ENCODE data around the gene PBRM1. TPM values are rescaled to one million over a fixed set of nuclear protein-coding genes. Genes with fewer than 3 reads are reported as not detected.

Gene PBRM1
- total and polyA plus RNA-seq, 2 experiments from 2014 or later: 57.5 to 72.5 TPM

DNA sequence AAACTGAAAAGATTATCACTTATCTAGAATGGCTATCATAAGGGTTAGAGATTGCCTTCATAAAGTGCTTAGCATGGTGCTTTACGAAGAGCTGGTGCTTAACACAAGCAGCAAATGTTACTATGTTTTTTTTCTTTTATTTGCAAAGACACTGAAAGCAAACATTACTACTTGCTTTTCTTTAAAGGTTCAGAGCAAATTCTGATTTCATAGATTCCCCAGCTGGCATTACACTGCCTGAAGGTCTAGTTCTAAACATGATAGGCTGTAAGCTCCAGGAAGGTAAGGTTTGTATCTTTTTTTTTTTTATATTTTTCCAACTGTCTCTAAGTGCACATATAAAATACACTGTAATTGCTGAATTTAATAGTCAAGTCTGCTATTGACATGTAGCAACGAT lies 77.4 kb downstream of the PBRM1 start:
- Histone ChIP-seq H3K36me3 (ENCODE audit: insufficient read depth) (0 out of 2 replicates have a peak, but pooled peaks cover 6% of the 10 kb centered on the region), H3K79me2 (replicated peaks; ENCODE audit: insufficient read depth) (0 out of 2 replicates have a peak, but pooled peaks cover 4% of the 10 kb centered on the region), H3K27me3 (ENCODE audit: insufficient read depth) (no peaks in the 10 kb centered on the region), H3K9me2 (ENCODE audit: insufficient read depth) (no peaks in the 10 kb centered on the region), H4K20me1 (replicated peaks; ENCODE audit: insufficient read depth) (peaks cover 7% of the 10 kb centered on the region; the same call in 1 of the 2 replicates), H3K4me1 (ENCODE audit: insufficient read depth) (no peaks in the 10 kb centered on the region), H2AFZ (no peak overlapping the region), H3K4me3 (no peak overlapping the region), H3F3A (replicated peaks; ENCODE audit: low read depth) (no peaks in the 10 kb centered on the region), H3K27ac (ENCODE audit: low read depth) (peak overlapping the region; percentile 43; the same call in 1 of the 2 replicates), H3K4me2 (no peak overlapping the region)
- Mint-ChIP-seq H3K4me1 (no peaks in the 10 kb centered on the region), H3K27me3 (ENCODE audit: insufficient read depth, low read depth, poor library complexity) (no peaks in the 10 kb centered on the region), H3K9me3 (no peaks in the 10 kb centered on the region; the same call in 2 of the 3 replicates), H3K27ac (no peak overlapping the region), H3K36me3 (ENCODE audit: low read depth) (peaks cover 19% of the 10 kb centered on the region), H3K4me3 (no peak overlapping the region)
- TF ChIP-seq EZH2 (IDR thresholded peaks at IDR 0.05; ENCODE audit: low read depth, unreplicated experiment) (no peak), STAT1 (IDR thresholded peaks at IDR 0.05; ENCODE audit: unreplicated experiment) (no peak), ETS1 (IDR thresholded peaks at IDR 0.05) (no peak), POLR2AphosphoS5 (IDR thresholded peaks at IDR 0.05; ENCODE audit: low read depth) (no peak), ZNF331 (CRISPR knock-in tag; IDR thresholded peaks at IDR 0.05; ENCODE audit: low read depth) (no peak), CREB1 (CRISPR knock-in tag; IDR thresholded peaks at IDR 0.05; ENCODE audit: low read depth) (no peak), JUNB (IDR thresholded peaks at IDR 0.05; ENCODE audit: unreplicated experiment) (no peak), ZNF114 (CRISPR knock-in tag; IDR thresholded peaks at IDR 0.05) (no peak), ZNF462 (CRISPR knock-in tag; IDR thresholded peaks at IDR 0.05) (no peak), NANOG (IDR thresholded peaks at IDR 0.05; ENCODE audit: borderline replicate concordance) (no peak), EZH2phosphoT487 (IDR thresholded peaks at IDR 0.05; ENCODE audit: unreplicated experiment) (no peak)
- TF ChIP-seq, protein P1, sequence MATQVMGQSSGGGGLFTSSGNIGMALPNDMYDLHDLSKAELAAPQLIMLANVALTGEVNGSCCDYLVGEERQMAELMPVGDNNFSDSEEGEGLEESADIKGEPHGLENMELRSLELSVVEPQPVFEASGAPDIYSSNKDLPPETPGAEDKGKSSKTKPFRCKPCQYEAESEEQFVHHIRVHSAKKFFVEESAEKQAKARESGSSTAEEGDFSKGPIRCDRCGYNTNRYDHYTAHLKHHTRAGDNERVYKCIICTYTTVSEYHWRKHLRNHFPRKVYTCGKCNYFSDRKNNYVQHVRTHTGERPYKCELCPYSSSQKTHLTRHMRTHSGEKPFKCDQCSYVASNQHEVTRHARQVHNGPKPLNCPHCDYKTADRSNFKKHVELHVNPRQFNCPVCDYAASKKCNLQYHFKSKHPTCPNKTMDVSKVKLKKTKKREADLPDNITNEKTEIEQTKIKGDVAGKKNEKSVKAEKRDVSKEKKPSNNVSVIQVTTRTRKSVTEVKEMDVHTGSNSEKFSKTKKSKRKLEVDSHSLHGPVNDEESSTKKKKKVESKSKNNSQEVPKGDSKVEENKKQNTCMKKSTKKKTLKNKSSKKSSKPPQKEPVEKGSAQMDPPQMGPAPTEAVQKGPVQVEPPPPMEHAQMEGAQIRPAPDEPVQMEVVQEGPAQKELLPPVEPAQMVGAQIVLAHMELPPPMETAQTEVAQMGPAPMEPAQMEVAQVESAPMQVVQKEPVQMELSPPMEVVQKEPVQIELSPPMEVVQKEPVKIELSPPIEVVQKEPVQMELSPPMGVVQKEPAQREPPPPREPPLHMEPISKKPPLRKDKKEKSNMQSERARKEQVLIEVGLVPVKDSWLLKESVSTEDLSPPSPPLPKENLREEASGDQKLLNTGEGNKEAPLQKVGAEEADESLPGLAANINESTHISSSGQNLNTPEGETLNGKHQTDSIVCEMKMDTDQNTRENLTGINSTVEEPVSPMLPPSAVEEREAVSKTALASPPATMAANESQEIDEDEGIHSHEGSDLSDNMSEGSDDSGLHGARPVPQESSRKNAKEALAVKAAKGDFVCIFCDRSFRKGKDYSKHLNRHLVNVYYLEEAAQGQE (IDR thresholded peaks at IDR 0.05; ENCODE audit: unreplicated experiment): no peak
- TF ChIP-seq, protein P2, sequence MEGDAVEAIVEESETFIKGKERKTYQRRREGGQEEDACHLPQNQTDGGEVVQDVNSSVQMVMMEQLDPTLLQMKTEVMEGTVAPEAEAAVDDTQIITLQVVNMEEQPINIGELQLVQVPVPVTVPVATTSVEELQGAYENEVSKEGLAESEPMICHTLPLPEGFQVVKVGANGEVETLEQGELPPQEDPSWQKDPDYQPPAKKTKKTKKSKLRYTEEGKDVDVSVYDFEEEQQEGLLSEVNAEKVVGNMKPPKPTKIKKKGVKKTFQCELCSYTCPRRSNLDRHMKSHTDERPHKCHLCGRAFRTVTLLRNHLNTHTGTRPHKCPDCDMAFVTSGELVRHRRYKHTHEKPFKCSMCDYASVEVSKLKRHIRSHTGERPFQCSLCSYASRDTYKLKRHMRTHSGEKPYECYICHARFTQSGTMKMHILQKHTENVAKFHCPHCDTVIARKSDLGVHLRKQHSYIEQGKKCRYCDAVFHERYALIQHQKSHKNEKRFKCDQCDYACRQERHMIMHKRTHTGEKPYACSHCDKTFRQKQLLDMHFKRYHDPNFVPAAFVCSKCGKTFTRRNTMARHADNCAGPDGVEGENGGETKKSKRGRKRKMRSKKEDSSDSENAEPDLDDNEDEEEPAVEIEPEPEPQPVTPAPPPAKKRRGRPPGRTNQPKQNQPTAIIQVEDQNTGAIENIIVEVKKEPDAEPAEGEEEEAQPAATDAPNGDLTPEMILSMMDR (conservative IDR thresholded peaks at IDR 0.05; ENCODE audit: low read depth in 2 of 2): no peak
- DNase-seq (ENCODE audit: low spot score): no peak
- ATAC-seq: no peak

Measured in GM23338 (cell line).